Renal cortical epithelial cell (primary cell): ENCODE results near the gene NFKBIE. TPM values are rescaled to one million over a fixed set of nuclear protein-coding genes. Genes with fewer than 3 reads are reported as not detected.

ENCODE experiments used
- DNase-seq: peaks from one replicate; pipeline ENCODE4 v3.0.0-alpha.2; 2011; ENCODE audit warnings: low read depth
- total RNA-seq: library from RNA; depleted of rRNA; stranded (reverse); fragments of >200 nt; gene quantifications from 2 replicates; pipeline ENCODE4 v1.2.3, GENCODE V29; 2014

The NFKBIE gene
- total RNA-seq, 1 donor from 2014 or later, result 17.6 TPM

- DNase-seq, result no peak
Observed at GRCh38 chr6:44227148-44227793, 38.1 kb downstream of the NFKBIE start.

GRCh38 chr6:44226368-44227147, 38.8 kb downstream of the NFKBIE start:
- DNase-seq, result no peak

- DNase-seq, result no peak
Observed at GRCh38 chr6:44225579-44226325, 39.6 kb downstream of the NFKBIE start.

- DNase-seq, result no peak
Observed at GRCh38 chr6:44224965-44225305, 40.4 kb downstream of the NFKBIE start.

GRCh38 chr6:44224029-44224964, 41.1 kb downstream of the NFKBIE start:
- DNase-seq, result peak; percentile 22

GRCh38 chr6:44223319-44224028, 41.9 kb downstream of the NFKBIE start, which contains the start of gene SLC29A1:
Gene SLC29A1, plus strand, starts transcription at chr6:44223595. Its CDS starts 3,719 bp downstream, at chr6:44227314.
- no peak for DNase-seq

- no peak for DNase-seq
Observed at GRCh38 chr6:44222486-44223318, 42.6 kb downstream of the NFKBIE start.

GRCh38 chr6:44221961-44222335, 43.4 kb downstream of the NFKBIE start:
- no peak for DNase-seq

GRCh38 chr6:44221291-44221960, 43.9 kb downstream of the NFKBIE start:
- peak; percentile 88 for DNase-seq

GRCh38 chr6:44220913-44221290, 44.4 kb downstream of the NFKBIE start:
- no peak for DNase-seq

- DNase-seq, result no peak
Observed at GRCh38 chr6:44219815-44220784, 45.3 kb downstream of the NFKBIE start.

GRCh38 chr6:44219053-44219814, 46.1 kb downstream of the NFKBIE start:
- peak; percentile 44 for DNase-seq

GRCh38 chr6:44217332-44218143, 47.8 kb downstream of the NFKBIE start:
- DNase-seq, result peak; percentile 59

- no peak for DNase-seq
Observed at GRCh38 chr6:44216677-44217331, 48.5 kb downstream of the NFKBIE start, which contains the start of gene MYMX. Gene MYMX, plus strand, starts transcription at chr6:44216926. Its CDS starts 546 bp downstream, at chr6:44217472.

GRCh38 chr6:44214307-44214706, 51.0 kb downstream of the NFKBIE start:
- no peak for DNase-seq

GRCh38 chr6:44211284-44211683, 54.1 kb downstream of the NFKBIE start:
- DNase-seq, result no peak
